ENCODE data around the gene SEPTIN12.
A peak's percentile ranks its signal among the peaks of the same experiment; 100 is the strongest.

Gene SEPTIN12

GRCh38 chr16:4787627-4788482, at the start of gene SEPTIN12:
Gene SEPTIN12 (minus strand): TSS chr16:4788345. CDS start chr16:4787645, 700 bp downstream.
- no peak for DNase-seq

DNA sequence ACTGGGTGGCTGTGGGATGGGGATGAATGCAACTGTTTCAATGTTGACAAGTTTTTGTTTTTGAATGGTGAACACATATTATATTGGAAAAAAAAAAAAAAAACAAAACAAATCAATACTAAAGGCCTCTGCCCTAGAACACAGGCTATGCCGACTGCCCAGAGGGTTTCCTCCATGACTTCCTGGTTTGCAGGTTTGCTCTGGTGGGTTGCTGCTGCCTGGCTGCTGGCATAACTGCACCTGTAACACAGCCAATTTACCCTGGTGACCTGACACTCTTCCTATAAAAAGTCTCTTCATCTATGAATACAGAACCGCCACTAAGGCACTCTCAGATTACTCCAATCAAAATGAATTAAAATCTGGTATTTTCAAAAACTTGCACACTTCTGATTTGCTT, 48.6 kb upstream of the SEPTIN12 start:
- no peak for DNase-seq

DNA sequence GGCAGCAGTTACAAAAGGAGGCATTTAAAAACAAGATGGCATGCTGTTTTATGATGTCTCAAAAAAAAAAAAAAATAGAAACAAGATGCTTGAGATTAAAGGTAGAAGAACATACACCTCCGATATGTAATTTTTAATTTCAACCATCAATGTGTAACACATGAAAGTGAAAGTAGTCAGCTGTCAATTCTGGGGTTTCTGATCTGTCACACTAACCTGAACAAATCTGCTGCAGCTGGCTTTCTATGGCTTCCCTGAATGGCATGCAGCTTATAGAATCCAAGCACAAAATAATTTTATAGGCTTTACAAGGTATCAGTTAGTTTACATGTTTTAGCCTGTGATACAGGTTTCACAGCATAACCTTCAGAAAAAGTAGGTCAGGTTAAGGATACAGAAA, 45.4 kb upstream of the SEPTIN12 start:
- DNase-seq, result no peak

GRCh38 chr16:4832698-4833343, 44.7 kb upstream of the SEPTIN12 start:
- DNase-seq, result no peak

- DNase-seq, result no peak
Observed at GRCh38 chr16:4831616-4832015, 43.5 kb upstream of the SEPTIN12 start.

DNA sequence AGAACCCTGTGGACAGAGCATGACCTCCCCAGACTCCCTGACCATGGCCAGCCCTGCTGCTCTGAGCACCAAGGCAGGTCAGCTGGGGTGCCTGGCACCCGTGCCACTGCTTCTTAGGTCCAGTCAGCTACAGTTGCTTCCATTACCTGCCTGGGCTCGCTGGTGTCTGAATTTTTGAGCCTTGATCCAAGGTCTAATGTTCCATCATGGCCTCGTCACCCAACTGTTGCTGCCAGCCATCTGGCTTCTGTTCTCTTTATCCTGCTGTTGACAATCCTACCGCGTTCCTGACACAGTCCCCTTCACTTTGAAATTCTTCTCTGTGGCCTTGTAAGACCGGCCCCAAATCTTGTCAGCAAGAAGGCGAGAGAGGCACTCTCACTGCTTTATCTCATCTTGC, 42.3 kb upstream of the SEPTIN12 start:
- DNase-seq, result no peak

DNA sequence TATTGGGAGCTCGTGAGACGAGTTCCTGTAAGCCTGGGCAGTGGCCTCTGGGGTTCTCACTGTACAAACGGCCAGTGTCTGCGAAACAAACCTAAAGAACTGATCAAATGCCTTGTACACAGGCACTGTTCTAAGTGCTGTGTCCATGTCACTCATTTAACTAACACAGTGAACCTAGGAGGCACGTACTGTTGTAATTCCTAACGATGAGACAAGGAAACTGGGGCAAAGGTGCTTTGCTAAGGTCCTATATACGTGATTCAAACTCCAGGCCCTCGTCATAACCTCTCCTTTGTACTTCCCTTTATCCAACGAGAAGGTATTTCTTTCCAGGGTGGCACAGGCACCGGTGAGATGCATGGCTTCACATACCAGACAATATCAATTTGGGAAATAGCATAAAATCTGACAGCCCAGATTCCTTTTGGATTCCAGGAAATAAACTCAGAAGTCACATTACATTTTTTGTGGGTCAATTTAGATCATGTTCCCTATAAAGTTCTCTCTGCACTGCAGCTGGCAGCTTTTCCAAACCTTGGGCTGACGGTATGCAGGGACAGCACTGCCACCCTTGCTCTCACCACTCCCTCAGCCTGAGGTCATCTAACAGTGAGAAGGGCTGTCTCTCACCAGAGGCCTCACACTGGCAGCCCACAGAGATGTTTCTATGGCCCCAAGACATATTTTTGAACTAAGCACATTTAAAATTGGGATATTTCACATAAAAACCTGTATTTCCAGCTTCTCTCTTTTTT, 40.6 kb upstream of the SEPTIN12 start:
- no peak for DNase-seq

DNA sequence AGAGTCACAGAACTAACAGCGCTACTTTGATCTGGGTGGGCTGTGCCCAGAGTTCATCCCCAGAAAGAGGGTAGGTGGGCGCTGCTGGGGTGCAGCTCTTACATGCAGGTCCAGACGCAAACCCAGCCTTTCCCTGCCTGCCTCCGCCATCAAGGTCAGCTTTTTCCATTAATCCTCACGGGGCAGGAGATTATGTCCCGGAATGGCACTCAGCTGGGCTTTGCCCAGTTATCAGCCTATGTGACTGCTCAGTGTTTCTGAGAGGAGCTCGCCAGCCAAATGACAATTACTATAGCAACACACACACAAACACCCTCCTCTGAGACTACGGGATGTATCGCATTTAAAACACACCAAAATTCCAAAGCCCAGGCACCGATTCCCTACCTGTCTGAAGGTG, 38.8 kb upstream of the SEPTIN12 start:
- DNase-seq, result no peak

- DNase-seq, result no peak
Observed at GRCh38 chr16:4826526-4826925, 38.4 kb upstream of the SEPTIN12 start.

DNA sequence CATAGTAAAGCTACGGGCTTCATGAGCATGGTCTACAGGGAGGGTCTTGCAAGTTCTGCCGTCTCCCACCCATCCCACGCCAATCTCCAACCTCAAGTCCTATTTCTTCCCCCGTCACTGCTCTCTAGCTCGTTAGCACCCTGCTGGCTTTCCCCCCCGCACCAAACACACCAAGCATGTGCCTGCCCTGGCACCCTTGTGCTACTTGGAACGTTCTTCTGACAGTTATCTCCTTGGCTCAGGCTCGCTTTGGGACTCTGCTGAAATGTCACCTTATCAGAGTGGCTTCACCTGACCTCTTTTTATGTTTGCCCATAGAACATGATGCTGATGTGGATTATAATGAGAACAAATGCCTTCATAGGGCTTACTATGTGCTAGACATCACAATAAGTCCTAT, 37.1 kb upstream of the SEPTIN12 start:
- DNase-seq, result no peak

GRCh38 chr16:4820652-4821051, 32.5 kb upstream of the SEPTIN12 start:
- no peak for DNase-seq

DNA sequence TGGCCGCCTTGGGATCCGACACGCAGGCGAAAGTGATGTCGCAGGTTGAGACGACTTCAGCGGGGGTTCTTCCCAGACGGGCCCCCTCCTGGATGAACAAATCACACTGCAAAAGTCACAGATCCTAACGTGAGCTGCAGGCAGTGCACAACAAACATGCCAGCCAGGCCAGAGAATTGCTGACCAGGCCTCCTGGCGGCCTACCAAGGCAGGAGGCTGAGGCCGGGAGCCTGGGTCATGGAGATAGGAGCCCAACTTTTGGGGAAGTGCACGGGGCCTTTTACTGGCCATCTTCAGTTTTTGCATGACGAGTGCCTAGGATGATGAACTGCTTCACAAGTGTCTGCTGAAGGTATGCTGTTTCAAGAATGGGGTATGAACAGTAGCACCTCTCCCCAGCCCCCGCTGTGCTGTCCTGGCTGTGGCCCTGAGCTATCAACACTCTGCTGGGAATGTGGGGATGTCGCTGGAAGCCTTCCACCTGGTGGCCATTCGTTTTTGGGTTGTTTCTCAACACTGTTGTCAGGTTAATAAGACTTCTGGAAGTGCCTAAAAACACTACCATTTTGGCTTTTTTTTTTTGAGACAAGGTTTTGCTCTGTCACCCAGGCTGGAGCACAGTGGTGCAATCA, 26.5 kb upstream of the SEPTIN12 start:
- DNase-seq, result no peak

DNA sequence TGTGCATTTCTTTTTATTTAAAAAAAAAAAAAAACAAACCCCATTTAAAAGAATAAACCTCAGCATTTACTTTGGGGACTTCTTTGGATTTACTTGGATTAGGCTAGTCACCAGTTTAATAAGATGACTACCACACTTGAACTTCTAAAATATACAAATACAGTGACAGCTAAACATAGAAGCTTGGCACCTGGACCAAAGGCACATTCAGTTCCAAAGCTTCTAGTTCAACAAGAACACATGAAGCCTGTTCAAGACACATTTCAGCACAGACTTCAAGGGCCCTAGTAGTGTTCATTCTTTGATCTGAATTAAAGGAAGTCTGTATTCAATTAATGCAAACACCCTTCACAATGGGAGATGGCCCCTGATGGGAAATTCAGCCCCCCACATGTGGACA, 25.9 kb upstream of the SEPTIN12 start:
- no peak for DNase-seq

- DNase-seq, result no peak
Observed at GRCh38 chr16:4813251-4814003, 25.3 kb upstream of the SEPTIN12 start.

DNA sequence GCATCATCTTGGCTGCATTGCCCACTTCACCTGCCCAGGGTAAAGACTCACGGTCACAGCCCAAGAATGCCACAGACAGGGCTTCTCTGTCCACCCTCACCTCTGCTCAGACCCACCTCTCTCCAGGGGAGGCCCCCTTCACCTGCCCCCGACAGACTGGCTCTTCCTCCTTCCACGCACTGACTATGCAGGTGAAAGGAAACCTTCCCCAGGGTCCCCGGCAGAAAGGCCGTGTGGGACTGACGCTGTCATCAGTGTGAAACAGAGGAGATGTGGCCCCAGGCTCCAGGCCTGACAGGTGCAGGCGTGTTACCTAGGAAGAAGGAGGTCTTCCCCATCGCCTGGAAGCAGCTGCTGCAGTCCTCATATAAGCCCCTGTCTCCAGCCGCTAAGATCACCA, 23.6 kb upstream of the SEPTIN12 start:
- no peak for DNase-seq

- no peak for DNase-seq
Observed at GRCh38 chr16:4811242-4811641, 23.1 kb upstream of the SEPTIN12 start.

DNA sequence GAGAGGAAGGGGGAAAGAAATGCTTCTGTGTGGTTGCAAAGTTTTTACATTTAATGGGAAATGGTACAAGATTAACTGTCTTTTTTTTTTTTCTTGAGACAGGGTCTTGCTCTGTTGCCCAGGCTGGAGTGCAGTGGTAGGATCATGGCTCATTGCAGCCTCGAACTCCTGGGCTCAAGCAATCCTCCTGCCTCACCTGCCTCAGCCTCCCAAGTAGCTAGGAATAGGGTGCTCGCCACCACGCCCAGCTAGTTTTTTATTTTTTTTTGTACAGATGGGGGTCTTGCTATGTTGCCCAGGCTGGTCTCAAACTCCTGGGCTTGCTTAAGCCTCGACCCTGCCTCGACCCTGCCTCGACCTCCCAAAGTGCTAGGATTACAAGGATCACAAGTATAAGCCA, 18.1 kb upstream of the SEPTIN12 start:
- DNase-seq, result no peak

DNA sequence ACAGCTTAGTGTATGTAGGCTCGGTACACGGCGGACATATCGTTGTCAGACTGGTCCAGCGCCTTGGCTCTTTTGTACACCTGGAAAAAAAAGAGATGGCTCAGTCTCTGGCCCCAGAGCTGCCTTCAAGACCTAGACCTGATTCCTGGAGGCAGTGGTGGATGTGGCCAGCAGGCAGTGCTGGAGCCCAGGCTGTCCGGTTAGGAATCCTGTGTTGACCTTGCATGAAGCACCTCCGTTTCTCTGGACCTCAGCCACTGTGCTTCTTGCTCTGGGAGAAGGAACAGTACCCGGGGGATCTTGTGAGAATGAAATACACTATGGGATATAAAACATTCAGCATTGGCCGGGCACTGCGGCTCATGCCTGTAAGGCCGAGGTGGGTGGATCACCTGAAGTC, 17.1 kb upstream of the SEPTIN12 start:
- no peak for DNase-seq

DNA sequence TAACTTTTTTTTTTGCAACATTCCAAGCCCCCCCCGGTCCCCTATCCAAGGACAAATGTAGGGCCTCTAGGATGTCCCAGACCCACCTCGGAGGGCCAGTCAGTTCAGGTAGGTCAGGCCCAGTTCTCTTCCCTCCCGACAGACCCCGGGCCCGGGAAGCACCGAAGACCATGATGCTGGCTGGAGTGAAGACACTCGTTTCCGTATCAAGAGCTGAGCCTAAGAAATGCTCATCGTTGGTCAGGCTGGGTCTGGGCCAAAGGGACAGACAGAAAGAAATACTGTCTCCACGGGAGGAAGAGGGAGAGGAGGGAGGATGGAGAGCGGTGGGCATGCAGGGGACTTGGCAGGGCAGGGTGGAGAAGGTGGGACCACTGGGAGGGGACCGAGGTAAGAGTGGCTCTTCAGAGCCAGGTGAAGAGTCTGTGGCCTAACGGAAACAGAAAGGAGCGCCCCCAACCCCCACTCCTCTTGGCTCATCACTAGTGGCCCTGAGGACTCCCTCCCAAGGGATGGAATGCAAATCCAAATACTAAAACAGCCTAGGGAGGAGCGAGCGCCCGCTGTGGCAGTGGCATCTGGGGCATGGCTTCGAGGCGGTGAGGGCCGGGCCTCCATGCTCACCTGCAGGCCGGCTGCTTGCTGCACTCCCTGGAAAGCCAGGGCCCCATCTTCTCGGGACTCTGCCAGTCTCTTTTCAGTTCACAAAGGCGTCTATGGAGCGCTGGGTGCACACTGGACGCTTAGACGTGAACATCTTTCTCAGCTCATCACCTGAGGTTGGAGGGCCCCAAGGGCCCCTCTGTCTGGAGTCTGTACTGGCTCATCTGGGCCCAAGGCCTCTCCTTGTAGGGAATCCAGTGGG, 16.0 kb upstream of the SEPTIN12 start:
- no peak for DNase-seq

- DNase-seq, result no peak
Observed at GRCh38 chr16:4803401-4803844, 15.3 kb upstream of the SEPTIN12 start.

DNA sequence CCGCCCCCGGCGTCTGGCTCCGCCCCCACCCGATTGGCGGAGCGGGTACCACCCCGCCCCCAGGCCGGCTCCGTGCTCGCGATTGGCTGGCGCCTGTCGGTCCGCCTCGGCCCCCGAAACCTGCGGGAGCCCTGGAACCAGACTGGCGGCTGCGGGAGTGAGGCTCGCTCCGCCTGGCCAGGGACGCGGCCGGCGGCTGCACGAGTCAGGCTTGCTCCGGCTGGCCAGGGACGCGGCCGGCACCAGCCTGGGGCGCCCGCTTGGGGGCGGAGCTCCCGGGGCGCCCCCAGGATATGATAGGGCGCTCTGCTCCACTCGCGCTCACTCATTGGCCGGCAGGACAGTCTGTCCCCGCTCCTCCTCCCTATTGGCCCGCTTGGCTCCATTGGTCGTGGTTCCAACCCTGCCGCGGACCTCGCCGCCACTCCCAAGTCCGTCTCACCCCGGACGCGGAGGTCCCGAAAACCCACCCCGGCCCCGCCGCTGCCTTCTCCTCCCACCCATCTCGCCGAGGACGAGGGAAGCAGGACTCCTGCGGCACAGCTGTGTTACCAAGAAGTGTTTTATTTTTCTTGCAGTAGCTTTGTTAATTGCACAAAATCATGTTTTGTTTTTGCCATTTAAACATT, 14.6 kb upstream of the SEPTIN12 start:
- DNase-seq, result peak; percentile 94
